HCT116 (cell line): ENCODE data around the gene KCNN3. TPM values are rescaled to one million over a fixed set of nuclear protein-coding genes. Genes with fewer than 3 reads are reported as not detected.

Source experiments
- ATAC-seq: fragments of 200-7000 bp; cut with Tn5 transposase; 2 replicates; pipeline ENCODE4 v1.9.1; 2020; ENCODE audit warnings: mild to moderate bottlenecking, moderate library complexity
- BruUV-seq: library from RNA; stranded (reverse); fragments of 400-500 nt; replicated peaks from 2 replicates; lab custom pipeline; 2021; lab: Mats Ljungman, UMichigan
- CTCF ChIA-PET: fragments of 300-600 bp; sonication (Branson Sonifier 250); formaldehyde crosslinking; loops from one replicate; lab custom pipeline; 2021; ENCODE audit warnings: antibody characterized with exemption; lab: Charles Lee
- POLR2A ChIA-PET: fragments of 300-600, 350-600 bp; sonication (Branson Sonifier 250); formaldehyde crosslinking; loops from one replicate; lab custom pipeline; 2021; ENCODE audit warnings: antibody characterized with exemption; lab: Charles Lee
- RAD21 ChIA-PET, 2 experiments: fragments of 300-600 bp; sonication (Branson Sonifier 250); formaldehyde crosslinking; loops; one replicate each; lab custom pipeline; 2023; ENCODE audit warnings: low total read pairs in 2 of 2; ENCODE audit not compliant: uncharacterized antibody in 2 of 2, unreplicated experiment in 2 of 2, low non-redundant PET in 1 of 2; lab: Charles Lee
- DNase-seq: peaks from one replicate; pipeline ENCODE4 v3.0.0-alpha.2; 2010; ENCODE audit warnings: low read depth, low spot score
- H2AFZ ChIP-seq: fragments of 200-600 bp; shearing (Covaris generic), sonication (generic); 2 replicates; pipeline ENCODE4 v1.6.1; 2017; ENCODE audit warnings: low read depth, mixed run types, mixed read lengths, antibody characterized with exemption, low read length; ENCODE audit not compliant: poor library complexity, severe bottlenecking
- H3K27ac ChIP-seq: 2 replicates; pipeline ENCODE4 v1.5.1; 2012; ENCODE audit warnings: low read depth, low read length
- H3K27me3 ChIP-seq: fragments of 200-600 bp; sonication (generic); 2 replicates; pipeline ENCODE4 v1.6.1; 2016; ENCODE audit warnings: mixed run types, low read length, mixed read lengths; ENCODE audit not compliant: insufficient read depth
- H3K36me3 ChIP-seq, 2 experiments: fragments of 200-500 bp in 1 of 2; fragments of 200-600 bp in 1 of 2; sonication (Bioruptor generic) in 1 of 2; sonication (generic) in 1 of 2; 2 replicates each; pipeline versions ENCODE4 v1.5.1 to v1.6.1; 2014 to 2016; ENCODE audit warnings: low read length in 2 of 2, inconsistent platforms in 1 of 2, mixed read lengths in 1 of 2, mixed run types in 1 of 2; ENCODE audit not compliant: insufficient read depth in 2 of 2, control insufficient read depth in 1 of 2
- H3K4me1 ChIP-seq, 2 experiments: fragments of 200-600 bp in 1 of 2; sonication (generic) in 1 of 2; 2 replicates each; pipeline versions ENCODE4 v1.5.1 to v1.6.1; 2012 to 2017; ENCODE audit warnings: low read length in 2 of 2, inconsistent platforms in 1 of 2, mild to moderate bottlenecking in 1 of 2, mixed read lengths in 1 of 2, mixed run types in 1 of 2, moderate library complexity in 1 of 2; ENCODE audit not compliant: insufficient read depth in 2 of 2, control insufficient read depth in 1 of 2
- H3K4me2 ChIP-seq: fragments of 200-600 bp; sonication (generic); 2 replicates; pipeline ENCODE4 v1.6.1; 2017; ENCODE audit warnings: mixed run types, low read length, mixed read lengths
- H3K4me3 ChIP-seq, 2 experiments: fragments of 200-600 bp in 1 of 2; sonication (generic) in 1 of 2; replicated peaks in 1 of 2; 2 replicates each; pipeline ENCODE4 v1.5.1; 2011 to 2016; ENCODE audit warnings: low read length in 2 of 2, control low read depth in 1 of 2, low read depth in 1 of 2, mild to moderate bottlenecking in 1 of 2, mixed read lengths in 1 of 2, mixed run types in 1 of 2
- H3K79me2 ChIP-seq: fragments of 200-600 bp; sonication (generic); 2 replicates; pipeline ENCODE4 v1.6.1; 2017; ENCODE audit warnings: mild to moderate bottlenecking, mixed run types, low read length, moderate library complexity, mixed read lengths; ENCODE audit not compliant: insufficient read depth
- H3K9ac ChIP-seq: fragments of 200-600 bp; sonication (generic); 2 replicates; pipeline ENCODE4 v1.6.1; 2016; ENCODE audit warnings: low read length, mixed read lengths
- H3K9me2 ChIP-seq: fragments of 200-600 bp; sonication (generic), shearing (Covaris generic); 2 replicates; pipeline ENCODE4 v1.6.1; 2017; ENCODE audit warnings: mixed run types, mild to moderate bottlenecking, moderate library complexity; ENCODE audit not compliant: insufficient read depth
- H3K9me3 ChIP-seq, 2 experiments: fragments of 200-500 bp in 1 of 2; fragments of 200-600 bp in 1 of 2; sonication (Bioruptor generic) in 1 of 2; sonication (generic) in 1 of 2; 2 replicates each; pipeline ENCODE4 v1.6.1; 2014 to 2017; ENCODE audit warnings: low read length in 2 of 2, mixed read lengths in 2 of 2, inconsistent platforms in 1 of 2, low read depth in 1 of 2, mild to moderate bottlenecking in 1 of 2, mixed run types in 1 of 2, moderate library complexity in 1 of 2; ENCODE audit not compliant: control insufficient read depth in 1 of 2, insufficient read depth in 1 of 2
- H4K20me1 ChIP-seq: fragments of 200-600 bp; sonication (generic), shearing (Covaris generic); 2 replicates; pipeline ENCODE4 v1.6.1; 2017; ENCODE audit warnings: mixed run types, mild to moderate bottlenecking, moderate library complexity; ENCODE audit not compliant: insufficient read depth
- ELF1 ChIP-seq: IDR thresholded peaks from 2 replicates; pipeline ENCODE4 v1.6.1; 2012; ENCODE audit warnings: low read depth, borderline replicate concordance
- JUND ChIP-seq: IDR thresholded peaks from 2 replicates; pipeline ENCODE4 v1.6.1; 2012
- POLR2A ChIP-seq: IDR thresholded peaks from 2 replicates; pipeline ENCODE4 v1.7.0; 2011; ENCODE audit warnings: borderline replicate concordance; ENCODE audit not compliant: insufficient read depth, insufficient read length; ENCODE audit errors: extremely low read depth
- POLR2AphosphoS5 ChIP-seq: IDR thresholded peaks from 2 replicates; pipeline ENCODE4 v1.6.1; 2011; ENCODE audit warnings: mild to moderate bottlenecking, low read depth, low read length, moderate library complexity
- SIN3A ChIP-seq: IDR thresholded peaks from 2 replicates; pipeline ENCODE4 v1.6.1; 2012; ENCODE audit warnings: low read depth
- SP1 ChIP-seq: IDR thresholded peaks from 2 replicates; pipeline ENCODE4 v1.6.1; 2012; ENCODE audit warnings: low read depth
- TCF7L2 ChIP-seq: IDR thresholded peaks from 2 replicates; pipeline ENCODE4 v1.7.0; 2011; ENCODE audit warnings: borderline replicate concordance, inconsistent platforms; ENCODE audit not compliant: insufficient read depth, insufficient read length; ENCODE audit errors: extremely low read depth
- ZFX ChIP-seq: fragments of 450-650 bp; IDR thresholded peaks from 2 replicates; pipeline ENCODE4 v1.6.1; 2017
- intact Hi-C: fragments of 100-400 bp; cut with micrococcal nuclease; formaldehyde crosslinking; loops from 2 replicates; pipeline ENCODE4 v1.10.0; 2022
- total RNA-seq: library from RNA; stranded (reverse); gene quantifications from one replicate; pipeline ENCODE4 v1.2.1, GENCODE V29; 2021; ENCODE audit not compliant: unreplicated experiment
- TF ChIP-seq, protein P1 (sequence below): IDR thresholded peaks from 2 replicates; pipeline ENCODE4 v1.6.1; 2012; ENCODE audit warnings: low read depth
- TF ChIP-seq, protein P2 (sequence below): IDR thresholded peaks from 2 replicates; pipeline ENCODE4 v1.6.1; 2011; ENCODE audit warnings: mild to moderate bottlenecking, low read length, moderate library complexity; ENCODE audit not compliant: insufficient replicate concordance; ENCODE audit errors: extremely low read depth
- TF ChIP-seq, protein P3 (sequence below), 3 experiments: fragments of 200-600 bp in 1 of 3; sonication (generic) in 1 of 3; IDR thresholded peaks in 2 of 3; conservative IDR thresholded peaks in 1 of 3; 2 replicates each; pipeline ENCODE4 v1.5.1; 2012 to 2017; ENCODE audit warnings: low read depth in 2 of 3, low read length in 2 of 3, antibody characterized with exemption in 1 of 3, borderline replicate concordance in 1 of 3, control low read depth in 1 of 3, mild to moderate bottlenecking in 1 of 3, mixed read lengths in 1 of 3, mixed run types in 1 of 3, moderate library complexity in 1 of 3; ENCODE audit not compliant: insufficient read depth in 1 of 3

Gene KCNN3
- total RNA-seq, 1 experiment from 2014 or later: 1.1 TPM

DNA sequence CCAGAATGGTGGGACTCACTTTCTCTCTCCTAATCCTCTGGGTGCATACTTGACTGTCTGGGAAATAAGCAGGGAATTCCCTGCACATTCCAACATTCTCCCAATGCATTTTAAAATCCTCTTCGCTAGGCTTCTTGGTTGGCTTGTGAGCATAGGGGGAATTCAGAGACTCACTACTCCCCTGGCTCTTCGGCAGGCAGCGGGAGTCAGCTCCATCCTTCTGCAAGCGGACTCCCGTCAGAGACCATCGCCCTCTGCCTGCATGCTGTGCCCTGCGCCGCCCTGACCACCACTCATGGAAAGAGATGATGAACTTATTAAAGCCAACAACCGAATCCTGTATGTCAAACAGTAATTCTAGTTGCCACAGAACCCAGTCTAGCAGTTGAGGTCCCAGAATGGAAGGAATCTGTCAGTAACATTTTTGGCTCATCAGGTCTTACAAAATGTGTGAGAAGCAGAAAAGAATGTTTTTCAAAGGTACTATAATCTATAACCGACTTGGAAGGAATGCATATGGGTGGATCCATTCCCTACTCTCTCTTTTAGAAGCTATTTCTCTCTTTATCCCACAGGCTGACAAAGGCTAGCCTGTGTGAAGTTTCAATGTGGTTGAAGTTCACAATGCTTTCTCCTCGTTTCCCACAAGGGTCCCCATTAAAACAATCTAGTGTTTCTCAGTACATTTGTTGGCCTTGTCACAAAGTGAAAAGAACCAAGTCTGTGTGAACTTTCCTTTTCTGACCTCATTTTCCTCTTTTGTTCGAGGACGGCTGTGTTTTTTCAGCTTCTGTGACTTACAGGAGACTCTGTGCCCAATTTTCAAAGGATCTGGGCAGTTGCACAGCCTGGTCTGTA lies 143.0 kb downstream of the KCNN3 start:
- intact Hi-C loops: no loop called here
- H3K9me3 ChIP-seq: no peaks in the 10 kb centered on the region
- ChIA-PET RAD21 (no interaction called here), POLR2A (no interaction called here), CTCF (no interaction called here)
- no peaks in the 10 kb centered on the region for H3K36me3 ChIP-seq
- no peaks in the 10 kb centered on the region for H3K9me2 ChIP-seq
- no peak overlapping the region for H2AFZ ChIP-seq
- ATAC-seq: no peak
- TF ChIP-seq JUND (no peak), POLR2AphosphoS5 (no peak)
- H3K4me3 ChIP-seq: no peak overlapping the region
- no peak for DNase-seq
- no peak overlapping the region for H3K9ac ChIP-seq
- no peaks in the 10 kb centered on the region for H3K79me2 ChIP-seq
- no peak overlapping the region for H3K4me2 ChIP-seq
- H3K27ac ChIP-seq: no peak overlapping the region
- no peaks in the 10 kb centered on the region for H4K20me1 ChIP-seq
- H3K4me1 ChIP-seq: peaks cover 0 to 19% of the 10 kb centered on the region in 2 experiments; a peak in 2 of 4 replicates
- no TSS peak for BruUV-seq
- no peaks in the 10 kb centered on the region for H3K27me3 ChIP-seq

DNA sequence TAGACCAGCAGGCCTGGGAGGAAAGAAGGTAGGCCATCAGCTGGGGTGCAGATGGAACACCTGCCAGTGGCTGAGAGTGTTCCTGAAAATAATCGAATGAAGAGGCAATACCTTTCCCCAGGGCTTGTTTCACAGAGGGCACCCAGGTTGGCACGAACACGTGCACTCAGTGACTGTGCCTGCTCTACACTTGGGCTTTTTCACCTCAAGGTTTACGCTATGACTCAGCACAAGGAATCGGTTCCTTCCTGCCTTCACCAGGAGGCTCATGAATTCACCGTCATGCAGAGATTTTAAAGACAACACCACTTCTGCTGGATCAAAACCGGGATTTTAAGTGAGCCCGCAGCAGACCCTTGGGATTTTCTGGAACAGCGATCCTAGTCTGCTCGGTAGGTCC lies 143.6 kb downstream of the KCNN3 start:
- ATAC-seq (no peak), DNase-seq (no peak)
- BruUV-seq: no TSS peak
- Histone ChIP-seq H3K4me3 (no peak overlapping the region), H3K9me2 (no peaks in the 10 kb centered on the region), H3K9ac (no peak overlapping the region), H4K20me1 (no peaks in the 10 kb centered on the region), H3K27me3 (no peaks in the 10 kb centered on the region), H3K36me3 (no peaks in the 10 kb centered on the region), H3K27ac (no peak overlapping the region), H3K4me1 (peaks cover 0 to 19% of the 10 kb centered on the region in 2 experiments; a peak in 2 of 4 replicates), H2AFZ (no peak overlapping the region), H3K79me2 (no peaks in the 10 kb centered on the region), H3K4me2 (no peak overlapping the region), H3K9me3 (no peaks in the 10 kb centered on the region)
- intact Hi-C loops: no loop called here
- RAD21 ChIA-PET: no interaction called here
- CTCF ChIA-PET: no interaction called here
- POLR2A ChIA-PET: no interaction called here
- TF ChIP-seq JUND (no peak), POLR2AphosphoS5 (no peak), SIN3A (no peak), ELF1 (no peak), TCF7L2 (no peak), POLR2A (no peak), SP1 (no peak), ZFX (no peak)
- TF ChIP-seq, protein P1, sequence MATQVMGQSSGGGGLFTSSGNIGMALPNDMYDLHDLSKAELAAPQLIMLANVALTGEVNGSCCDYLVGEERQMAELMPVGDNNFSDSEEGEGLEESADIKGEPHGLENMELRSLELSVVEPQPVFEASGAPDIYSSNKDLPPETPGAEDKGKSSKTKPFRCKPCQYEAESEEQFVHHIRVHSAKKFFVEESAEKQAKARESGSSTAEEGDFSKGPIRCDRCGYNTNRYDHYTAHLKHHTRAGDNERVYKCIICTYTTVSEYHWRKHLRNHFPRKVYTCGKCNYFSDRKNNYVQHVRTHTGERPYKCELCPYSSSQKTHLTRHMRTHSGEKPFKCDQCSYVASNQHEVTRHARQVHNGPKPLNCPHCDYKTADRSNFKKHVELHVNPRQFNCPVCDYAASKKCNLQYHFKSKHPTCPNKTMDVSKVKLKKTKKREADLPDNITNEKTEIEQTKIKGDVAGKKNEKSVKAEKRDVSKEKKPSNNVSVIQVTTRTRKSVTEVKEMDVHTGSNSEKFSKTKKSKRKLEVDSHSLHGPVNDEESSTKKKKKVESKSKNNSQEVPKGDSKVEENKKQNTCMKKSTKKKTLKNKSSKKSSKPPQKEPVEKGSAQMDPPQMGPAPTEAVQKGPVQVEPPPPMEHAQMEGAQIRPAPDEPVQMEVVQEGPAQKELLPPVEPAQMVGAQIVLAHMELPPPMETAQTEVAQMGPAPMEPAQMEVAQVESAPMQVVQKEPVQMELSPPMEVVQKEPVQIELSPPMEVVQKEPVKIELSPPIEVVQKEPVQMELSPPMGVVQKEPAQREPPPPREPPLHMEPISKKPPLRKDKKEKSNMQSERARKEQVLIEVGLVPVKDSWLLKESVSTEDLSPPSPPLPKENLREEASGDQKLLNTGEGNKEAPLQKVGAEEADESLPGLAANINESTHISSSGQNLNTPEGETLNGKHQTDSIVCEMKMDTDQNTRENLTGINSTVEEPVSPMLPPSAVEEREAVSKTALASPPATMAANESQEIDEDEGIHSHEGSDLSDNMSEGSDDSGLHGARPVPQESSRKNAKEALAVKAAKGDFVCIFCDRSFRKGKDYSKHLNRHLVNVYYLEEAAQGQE: no peak
- TF ChIP-seq, protein P2, sequence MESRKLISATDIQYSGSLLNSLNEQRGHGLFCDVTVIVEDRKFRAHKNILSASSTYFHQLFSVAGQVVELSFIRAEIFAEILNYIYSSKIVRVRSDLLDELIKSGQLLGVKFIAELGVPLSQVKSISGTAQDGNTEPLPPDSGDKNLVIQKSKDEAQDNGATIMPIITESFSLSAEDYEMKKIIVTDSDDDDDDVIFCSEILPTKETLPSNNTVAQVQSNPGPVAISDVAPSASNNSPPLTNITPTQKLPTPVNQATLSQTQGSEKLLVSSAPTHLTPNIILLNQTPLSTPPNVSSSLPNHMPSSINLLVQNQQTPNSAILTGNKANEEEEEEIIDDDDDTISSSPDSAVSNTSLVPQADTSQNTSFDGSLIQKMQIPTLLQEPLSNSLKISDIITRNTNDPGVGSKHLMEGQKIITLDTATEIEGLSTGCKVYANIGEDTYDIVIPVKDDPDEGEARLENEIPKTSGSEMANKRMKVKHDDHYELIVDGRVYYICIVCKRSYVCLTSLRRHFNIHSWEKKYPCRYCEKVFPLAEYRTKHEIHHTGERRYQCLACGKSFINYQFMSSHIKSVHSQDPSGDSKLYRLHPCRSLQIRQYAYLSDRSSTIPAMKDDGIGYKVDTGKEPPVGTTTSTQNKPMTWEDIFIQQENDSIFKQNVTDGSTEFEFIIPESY: no peak
- TF ChIP-seq, protein P3, sequence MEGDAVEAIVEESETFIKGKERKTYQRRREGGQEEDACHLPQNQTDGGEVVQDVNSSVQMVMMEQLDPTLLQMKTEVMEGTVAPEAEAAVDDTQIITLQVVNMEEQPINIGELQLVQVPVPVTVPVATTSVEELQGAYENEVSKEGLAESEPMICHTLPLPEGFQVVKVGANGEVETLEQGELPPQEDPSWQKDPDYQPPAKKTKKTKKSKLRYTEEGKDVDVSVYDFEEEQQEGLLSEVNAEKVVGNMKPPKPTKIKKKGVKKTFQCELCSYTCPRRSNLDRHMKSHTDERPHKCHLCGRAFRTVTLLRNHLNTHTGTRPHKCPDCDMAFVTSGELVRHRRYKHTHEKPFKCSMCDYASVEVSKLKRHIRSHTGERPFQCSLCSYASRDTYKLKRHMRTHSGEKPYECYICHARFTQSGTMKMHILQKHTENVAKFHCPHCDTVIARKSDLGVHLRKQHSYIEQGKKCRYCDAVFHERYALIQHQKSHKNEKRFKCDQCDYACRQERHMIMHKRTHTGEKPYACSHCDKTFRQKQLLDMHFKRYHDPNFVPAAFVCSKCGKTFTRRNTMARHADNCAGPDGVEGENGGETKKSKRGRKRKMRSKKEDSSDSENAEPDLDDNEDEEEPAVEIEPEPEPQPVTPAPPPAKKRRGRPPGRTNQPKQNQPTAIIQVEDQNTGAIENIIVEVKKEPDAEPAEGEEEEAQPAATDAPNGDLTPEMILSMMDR (IDR thresholded peaks at IDR 0.05 in 2 of 3, conservative IDR thresholded peaks at IDR 0.05 in 1 of 3; ENCODE audit: borderline replicate concordance in 1 of 3, insufficient read depth in 1 of 3, low read depth in 2 of 3, low read length in 2 of 3): no peak
